ENCODE results near the gene CCNG1. TPM values are rescaled to one million over a fixed set of nuclear protein-coding genes. Genes with fewer than 3 reads are reported as not detected.

The CCNG1 gene
- total and polyA plus RNA-seq, 9 of the 15 experiments (the other 6 are each of a cell fraction or from before 2014, with no cell fraction given): 121 to 293 (median 245) TPM

DNA sequence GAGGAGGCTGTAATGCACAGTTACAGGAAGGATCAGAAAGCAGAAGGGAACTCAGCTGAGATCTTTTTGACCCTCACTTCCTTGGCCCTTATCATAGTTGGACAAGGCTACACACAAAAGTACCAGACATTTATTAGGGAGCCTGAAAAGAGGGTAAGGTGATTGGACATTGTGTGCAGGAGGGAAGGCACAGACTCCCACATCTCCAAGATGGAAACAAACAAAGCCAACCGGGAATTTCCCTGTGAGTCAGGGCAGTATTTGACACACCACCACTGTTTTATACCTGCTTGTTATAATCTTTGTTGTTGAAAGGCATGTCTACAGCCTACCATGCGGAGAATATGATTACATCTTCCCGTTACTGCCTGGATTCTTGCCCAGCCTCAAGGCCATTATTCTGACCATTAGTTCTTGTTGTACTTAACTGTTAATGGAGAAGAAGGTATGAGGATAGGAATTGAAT is 3.0 kb upstream of the CCNG1 start (continued):
- no peak for TF ChIP-seq ZNF79 (CRISPR knock-in tag; IDR thresholded peaks at IDR 0.05; ENCODE audit: low read depth)
- no peak for TF ChIP-seq MCM3 (IDR thresholded peaks at IDR 0.05)
- no peak for TF ChIP-seq ZNF75A (CRISPR knock-in tag; IDR thresholded peaks at IDR 0.05)
- TF ChIP-seq ZNF589 (CRISPR knock-in tag; IDR thresholded peaks at IDR 0.05; ENCODE audit: low read depth): no peak
- TF ChIP-seq CTBP1 (IDR thresholded peaks at IDR 0.05; ENCODE audit: borderline replicate concordance): peak; percentile 50
- no peak for TF ChIP-seq HDAC3 (IDR thresholded peaks at IDR 0.05; ENCODE audit: borderline replicate concordance, partially characterized antibody)
- TF ChIP-seq ZNF41 (CRISPR knock-in tag; conservative IDR thresholded peaks at IDR 0.05): no peak
- no peak for TF ChIP-seq POLR2A (conservative IDR thresholded peaks at IDR 0.05)
- TF ChIP-seq, protein P1, sequence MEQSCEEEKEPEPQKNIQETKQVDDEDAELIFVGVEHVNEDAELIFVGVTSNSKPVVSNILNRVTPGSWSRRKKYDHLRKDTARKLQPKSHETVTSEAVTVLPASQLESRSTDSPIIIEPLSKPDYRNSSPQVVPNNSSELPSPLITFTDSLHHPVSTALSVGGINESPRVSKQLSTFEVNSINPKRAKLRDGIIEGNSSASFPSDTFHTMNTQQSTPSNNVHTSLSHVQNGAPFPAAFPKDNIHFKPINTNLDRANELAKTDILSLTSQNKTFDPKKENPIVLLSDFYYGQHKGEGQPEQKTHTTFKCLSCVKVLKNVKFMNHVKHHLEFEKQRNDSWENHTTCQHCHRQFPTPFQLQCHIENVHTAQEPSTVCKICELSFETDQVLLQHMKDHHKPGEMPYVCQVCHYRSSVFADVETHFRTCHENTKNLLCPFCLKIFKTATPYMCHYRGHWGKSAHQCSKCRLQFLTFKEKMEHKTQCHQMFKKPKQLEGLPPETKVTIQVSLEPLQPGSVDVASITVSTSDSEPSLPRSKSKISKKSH (CRISPR knock-in tag; IDR thresholded peaks at IDR 0.05): no peak
- no peak for TF ChIP-seq RUNX1 (IDR thresholded peaks at IDR 0.05; ENCODE audit: low read depth)
- no peak for TF ChIP-seq ELF1 (tag; IDR thresholded peaks at IDR 0.05)
- TF ChIP-seq SRSF1 (IDR thresholded peaks at IDR 0.05; ENCODE audit: low read depth, low read length): no peak
- no peak for TF ChIP-seq PRPF4 (IDR thresholded peaks at IDR 0.05; ENCODE audit: insufficient read depth, low read depth, low read length, poor library complexity, severe bottlenecking)
- TF ChIP-seq, protein P2, sequence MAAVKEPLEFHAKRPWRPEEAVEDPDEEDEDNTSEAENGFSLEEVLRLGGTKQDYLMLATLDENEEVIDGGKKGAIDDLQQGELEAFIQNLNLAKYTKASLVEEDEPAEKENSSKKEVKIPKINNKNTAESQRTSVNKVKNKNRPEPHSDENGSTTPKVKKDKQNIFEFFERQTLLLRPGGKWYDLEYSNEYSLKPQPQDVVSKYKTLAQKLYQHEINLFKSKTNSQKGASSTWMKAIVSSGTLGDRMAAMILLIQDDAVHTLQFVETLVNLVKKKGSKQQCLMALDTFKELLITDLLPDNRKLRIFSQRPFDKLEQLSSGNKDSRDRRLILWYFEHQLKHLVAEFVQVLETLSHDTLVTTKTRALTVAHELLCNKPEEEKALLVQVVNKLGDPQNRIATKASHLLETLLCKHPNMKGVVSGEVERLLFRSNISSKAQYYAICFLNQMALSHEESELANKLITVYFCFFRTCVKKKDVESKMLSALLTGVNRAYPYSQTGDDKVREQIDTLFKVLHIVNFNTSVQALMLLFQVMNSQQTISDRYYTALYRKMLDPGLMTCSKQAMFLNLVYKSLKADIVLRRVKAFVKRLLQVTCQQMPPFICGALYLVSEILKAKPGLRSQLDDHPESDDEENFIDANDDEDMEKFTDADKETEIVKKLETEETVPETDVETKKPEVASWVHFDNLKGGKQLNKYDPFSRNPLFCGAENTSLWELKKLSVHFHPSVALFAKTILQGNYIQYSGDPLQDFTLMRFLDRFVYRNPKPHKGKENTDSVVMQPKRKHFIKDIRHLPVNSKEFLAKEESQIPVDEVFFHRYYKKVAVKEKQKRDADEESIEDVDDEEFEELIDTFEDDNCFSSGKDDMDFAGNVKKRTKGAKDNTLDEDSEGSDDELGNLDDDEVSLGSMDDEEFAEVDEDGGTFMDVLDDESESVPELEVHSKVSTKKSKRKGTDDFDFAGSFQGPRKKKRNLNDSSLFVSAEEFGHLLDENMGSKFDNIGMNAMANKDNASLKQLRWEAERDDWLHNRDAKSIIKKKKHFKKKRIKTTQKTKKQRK (IDR thresholded peaks at IDR 0.05; ENCODE audit: borderline replicate concordance, low read depth, low read length): no peak
- no peak for TF ChIP-seq MECOM (CRISPR knock-in tag; IDR thresholded peaks at IDR 0.05)
- TF ChIP-seq GATAD2B (IDR thresholded peaks at IDR 0.05; ENCODE audit: borderline replicate concordance): peak; percentile 17; the same call in 1 of the 2 replicates
- TF ChIP-seq SIRT6 (IDR thresholded peaks at IDR 0.05; ENCODE audit: low read depth, low read length): no peak
- no peak for TF ChIP-seq NFXL1 (CRISPR knock-in tag; IDR thresholded peaks at IDR 0.05)
- no peak for TF ChIP-seq ILF3 (IDR thresholded peaks at IDR 0.05; ENCODE audit: borderline replicate concordance)
- TF ChIP-seq, protein P3, sequence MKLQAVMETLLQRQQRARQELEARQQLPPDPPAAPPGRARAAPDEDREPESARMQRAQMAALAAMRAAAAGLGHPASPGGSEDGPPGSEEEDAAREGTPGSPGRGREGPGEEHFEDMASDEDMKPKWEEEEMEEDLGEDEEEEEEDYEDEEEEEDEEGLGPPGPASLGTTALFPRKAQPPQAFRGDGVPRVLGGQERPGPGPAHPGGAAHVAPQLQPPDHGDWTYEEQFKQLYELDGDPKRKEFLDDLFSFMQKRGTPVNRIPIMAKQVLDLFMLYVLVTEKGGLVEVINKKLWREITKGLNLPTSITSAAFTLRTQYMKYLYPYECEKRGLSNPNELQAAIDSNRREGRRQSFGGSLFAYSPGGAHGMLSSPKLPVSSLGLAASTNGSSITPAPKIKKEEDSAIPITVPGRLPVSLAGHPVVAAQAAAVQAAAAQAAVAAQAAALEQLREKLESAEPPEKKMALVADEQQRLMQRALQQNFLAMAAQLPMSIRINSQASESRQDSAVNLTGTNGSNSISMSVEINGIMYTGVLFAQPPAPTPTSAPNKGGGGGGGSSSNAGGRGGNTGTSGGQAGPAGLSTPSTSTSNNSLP (IDR thresholded peaks at IDR 0.05; ENCODE audit: borderline replicate concordance, low read depth, low read length): no peak
- TF ChIP-seq ZEB2 (IDR thresholded peaks at IDR 0.05): no peak
- TF ChIP-seq, protein P4, sequence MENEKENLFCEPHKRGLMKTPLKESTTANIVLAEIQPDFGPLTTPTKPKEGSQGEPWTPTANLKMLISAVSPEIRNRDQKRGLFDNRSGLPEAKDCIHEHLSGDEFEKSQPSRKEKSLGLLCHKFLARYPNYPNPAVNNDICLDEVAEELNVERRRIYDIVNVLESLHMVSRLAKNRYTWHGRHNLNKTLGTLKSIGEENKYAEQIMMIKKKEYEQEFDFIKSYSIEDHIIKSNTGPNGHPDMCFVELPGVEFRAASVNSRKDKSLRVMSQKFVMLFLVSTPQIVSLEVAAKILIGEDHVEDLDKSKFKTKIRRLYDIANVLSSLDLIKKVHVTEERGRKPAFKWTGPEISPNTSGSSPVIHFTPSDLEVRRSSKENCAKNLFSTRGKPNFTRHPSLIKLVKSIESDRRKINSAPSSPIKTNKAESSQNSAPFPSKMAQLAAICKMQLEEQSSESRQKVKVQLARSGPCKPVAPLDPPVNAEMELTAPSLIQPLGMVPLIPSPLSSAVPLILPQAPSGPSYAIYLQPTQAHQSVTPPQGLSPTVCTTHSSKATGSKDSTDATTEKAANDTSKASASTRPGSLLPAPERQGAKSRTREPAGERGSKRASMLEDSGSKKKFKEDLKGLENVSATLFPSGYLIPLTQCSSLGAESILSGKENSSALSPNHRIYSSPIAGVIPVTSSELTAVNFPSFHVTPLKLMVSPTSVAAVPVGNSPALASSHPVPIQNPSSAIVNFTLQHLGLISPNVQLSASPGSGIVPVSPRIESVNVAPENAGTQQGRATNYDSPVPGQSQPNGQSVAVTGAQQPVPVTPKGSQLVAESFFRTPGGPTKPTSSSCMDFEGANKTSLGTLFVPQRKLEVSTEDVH (IDR thresholded peaks at IDR 0.05; ENCODE audit: low read depth, partially characterized antibody): no peak
